ENCODE results near the gene PRLHR.

GRCh38 chr10:118568327-118568848, 27.1 kb downstream of the PRLHR start:
- TF ChIP-seq POLR2A (IDR thresholded peaks at IDR 0.05; ENCODE audit: extremely low read depth, insufficient read length) (no peak), MYC (IDR thresholded peaks at IDR 0.05; ENCODE audit: low read depth, low read length) (peak; percentile 37), CTCF (IDR thresholded peaks at IDR 0.05; ENCODE audit: low read depth, low read length) (peak; percentile 56), MAX (IDR thresholded peaks at IDR 0.05; ENCODE audit: low read depth, low read length) (no peak)

Data from NB4 (cell line).